Right lobe of liver (tissue), 4 donors: Measurements from ENCODE around the gene COIL.

Experiments used
- CTCF ChIP-seq, 4 donors: fragments of 200-600 bp in 3 of 4; fragments of 450-650 bp in 1 of 4; IDR thresholded peaks; one replicate each; pipeline versions ENCODE4 v1.5.1 to v1.8.0; 2016 to 2022; ENCODE audit warnings: antibody characterized with exemption in 4 of 4, mild to moderate bottlenecking in 2 of 4
- POLR2A ChIP-seq: fragments of 450-650 bp; IDR thresholded peaks from one replicate; pipeline ENCODE4 v1.6.1; 2017; ENCODE audit warnings: antibody characterized with exemption, mild to moderate bottlenecking
- donor health status: DM: no; HTN: no; CAD: no.
- donor health status: DM: no; HTN: no; CAD: no.
- donor health status: DM: no; HTN: yes; CAD: no.

GRCh38 chr17:56974055-56974454 lies 13.2 kb upstream of the COIL start:
- TF ChIP-seq CTCF (IDR thresholded peaks at IDR 0.05) (no peak), POLR2A (no peak)
